Femur (tissue), 1 donor: ENCODE data around the gene MMEL1.
"Not testable (repeated sequence)": the region's sequence is repeated elsewhere in the genome, so short reads cannot be mapped to it uniquely, and the experiment has no call there.

Source experiments
- DNase-seq: peaks from one replicate; pipeline ENCODE4 v3.0.0-alpha.2; 2017

The MMEL1 gene

DNA sequence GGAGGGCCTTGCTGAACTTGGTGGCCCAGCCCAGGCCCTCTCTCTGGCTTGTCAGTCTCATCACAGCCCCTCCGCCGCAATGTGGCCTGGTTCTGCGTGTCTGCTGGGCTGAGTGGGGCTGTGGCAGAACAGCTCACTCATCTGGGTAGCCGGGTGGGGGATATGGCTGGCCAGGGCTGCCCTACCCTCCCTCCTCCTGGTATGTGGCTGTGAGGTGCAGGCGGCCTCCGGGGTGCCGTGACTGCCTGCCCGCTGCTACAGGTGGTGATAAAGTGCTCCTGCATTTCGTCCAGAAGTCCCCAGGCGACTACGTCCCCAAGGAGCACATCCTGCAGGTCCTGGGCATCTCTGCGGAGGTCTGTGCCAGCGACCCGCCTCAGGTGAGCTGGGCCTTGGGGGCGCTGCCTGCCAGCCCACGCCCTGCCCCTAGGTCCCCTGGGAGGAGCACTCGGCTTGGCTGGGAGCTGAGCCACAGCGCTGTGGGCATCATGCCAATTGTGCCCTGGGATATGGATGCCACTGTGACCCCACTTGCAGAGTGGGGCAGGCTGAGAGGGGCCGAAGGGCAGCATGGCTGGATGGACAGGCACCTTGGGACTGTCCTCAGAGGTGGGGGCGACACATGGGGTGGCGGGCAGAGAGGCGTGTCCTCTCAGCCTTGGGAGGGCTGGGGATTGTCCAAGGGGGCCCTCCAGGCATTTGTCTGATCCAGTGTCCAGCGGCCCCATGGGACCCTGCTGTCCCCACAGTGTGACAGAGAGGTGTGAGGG is 44.0 kb downstream of the MMEL1 start:
- no peak for DNase-seq

DNA sequence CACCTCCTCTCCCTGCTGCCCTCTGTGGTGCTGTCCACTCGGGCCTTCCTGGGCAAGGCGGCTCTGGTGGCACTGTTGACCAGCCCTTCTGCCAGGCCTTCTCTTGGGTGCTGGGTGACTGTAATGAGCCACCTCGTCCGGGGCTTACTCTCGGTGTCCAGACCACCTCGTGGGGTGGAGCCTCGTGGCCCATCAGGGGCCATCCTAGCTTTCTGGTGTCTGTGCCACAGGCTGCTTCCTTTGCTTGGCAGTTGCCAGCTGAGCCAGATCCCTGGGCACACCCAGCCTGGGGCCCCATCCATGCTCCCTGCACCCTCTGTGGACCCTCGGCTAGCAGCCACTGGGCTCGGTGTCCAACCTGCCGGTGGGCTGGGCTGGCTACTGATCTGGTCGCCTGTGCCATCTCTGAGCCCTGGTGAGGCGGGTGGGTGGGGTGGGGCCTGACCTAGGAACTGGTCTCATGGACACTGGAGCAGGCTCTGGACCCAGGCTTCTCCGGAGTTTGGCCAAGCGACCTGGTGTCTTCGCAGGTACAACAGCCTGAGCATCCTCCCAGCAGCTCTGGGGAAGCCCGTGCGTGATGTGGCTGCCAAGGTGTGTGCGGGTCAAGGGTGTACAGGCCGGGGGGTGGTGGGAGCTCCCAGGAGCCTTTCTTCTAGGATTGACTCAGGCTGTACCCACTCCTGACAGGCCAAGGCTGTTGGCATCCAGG is 44.8 kb downstream of the MMEL1 start:
- no peak for DNase-seq

DNA sequence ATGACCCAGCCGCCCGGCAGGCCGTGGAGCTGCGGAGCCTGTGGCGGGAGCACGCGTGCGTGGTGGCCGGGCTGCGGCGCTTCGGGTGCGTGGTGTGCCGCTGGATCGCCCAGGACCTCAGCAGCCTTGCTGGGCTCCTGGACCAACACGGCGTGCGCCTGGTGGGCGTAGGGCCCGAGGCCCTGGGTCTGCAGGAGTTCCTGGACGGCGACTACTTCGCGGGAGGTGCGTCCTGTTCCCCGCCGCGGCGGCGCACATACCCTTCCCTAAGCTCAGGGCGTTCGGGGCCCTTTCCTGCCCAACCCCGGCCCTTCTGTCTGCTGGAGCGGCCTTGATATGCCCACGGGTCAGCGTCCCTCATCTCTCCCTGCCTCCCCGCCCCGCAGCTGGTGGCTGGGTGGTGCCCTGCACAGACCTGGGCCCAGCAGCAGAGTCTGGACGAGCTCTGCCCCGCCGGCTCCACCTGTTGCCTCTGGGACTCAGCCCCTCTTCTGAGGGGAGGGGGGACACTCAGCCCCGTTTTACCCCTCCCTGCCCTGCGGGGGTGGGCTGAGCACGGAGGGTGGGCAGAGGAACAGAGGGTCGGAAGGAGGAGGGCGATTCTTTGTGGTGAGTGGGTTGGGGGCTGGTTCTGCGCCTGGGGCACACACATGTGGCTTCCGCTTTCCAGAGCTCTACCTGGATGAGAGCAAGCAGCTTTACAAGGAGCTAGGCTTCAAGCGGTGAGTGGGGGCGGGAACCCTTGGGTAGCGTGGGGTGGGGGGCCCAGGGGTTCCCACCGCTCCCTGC is 45.6 kb downstream of the MMEL1 start:
- DNase-seq: no peak

DNA sequence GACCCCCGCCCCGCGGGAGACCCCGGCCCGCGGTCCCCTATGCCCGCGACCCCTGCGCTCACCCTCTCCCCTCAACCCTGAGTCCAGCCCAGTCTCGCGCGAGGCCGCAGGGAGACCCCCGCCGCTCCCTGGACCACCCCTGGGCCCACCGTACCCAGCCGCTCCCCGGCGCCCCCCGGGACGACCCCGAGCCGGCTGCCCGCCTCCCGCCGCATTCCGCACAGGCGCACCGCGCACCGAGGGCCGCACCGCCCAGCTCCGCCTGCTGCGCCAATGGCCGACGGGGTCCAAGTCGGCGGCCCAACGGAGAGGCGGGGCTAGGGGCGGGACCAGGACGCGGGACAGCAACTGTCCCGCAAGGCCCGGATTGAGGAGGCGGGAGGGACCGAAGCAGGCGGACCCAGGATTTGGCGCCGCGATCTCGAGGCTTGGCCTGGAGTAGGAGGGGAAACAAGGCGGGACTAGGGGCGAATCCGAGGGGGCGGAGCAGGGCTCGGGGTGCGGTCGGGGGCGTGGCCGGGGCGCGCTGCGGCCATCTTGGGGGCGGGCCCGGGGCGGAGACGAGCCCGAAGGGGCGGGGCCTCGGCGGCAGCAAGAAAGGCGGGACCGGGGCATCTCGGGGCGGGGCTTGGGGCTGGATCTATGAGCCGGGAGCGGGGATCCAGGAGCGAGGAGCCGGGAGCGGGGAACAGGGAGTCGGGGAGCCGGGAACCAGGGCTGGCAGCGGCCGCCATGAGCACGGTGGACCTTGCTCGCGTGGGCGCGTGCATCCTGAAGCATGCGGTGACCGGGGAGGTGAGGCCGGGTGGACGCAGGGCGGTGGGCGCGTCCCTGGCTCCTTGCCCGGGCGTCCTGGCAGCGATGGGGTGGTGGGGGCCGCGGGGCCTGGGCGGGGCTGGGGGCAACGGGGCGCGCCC is 46.4 kb downstream of the MMEL1 start, which contains the start of gene PRXL2B:
PRXL2B (plus strand) TSS at position 624 of the 917 bp plus-strand sequence; CDS start at position 733, 109 bp downstream.
- DNase-seq: peak; percentile 99

DNA sequence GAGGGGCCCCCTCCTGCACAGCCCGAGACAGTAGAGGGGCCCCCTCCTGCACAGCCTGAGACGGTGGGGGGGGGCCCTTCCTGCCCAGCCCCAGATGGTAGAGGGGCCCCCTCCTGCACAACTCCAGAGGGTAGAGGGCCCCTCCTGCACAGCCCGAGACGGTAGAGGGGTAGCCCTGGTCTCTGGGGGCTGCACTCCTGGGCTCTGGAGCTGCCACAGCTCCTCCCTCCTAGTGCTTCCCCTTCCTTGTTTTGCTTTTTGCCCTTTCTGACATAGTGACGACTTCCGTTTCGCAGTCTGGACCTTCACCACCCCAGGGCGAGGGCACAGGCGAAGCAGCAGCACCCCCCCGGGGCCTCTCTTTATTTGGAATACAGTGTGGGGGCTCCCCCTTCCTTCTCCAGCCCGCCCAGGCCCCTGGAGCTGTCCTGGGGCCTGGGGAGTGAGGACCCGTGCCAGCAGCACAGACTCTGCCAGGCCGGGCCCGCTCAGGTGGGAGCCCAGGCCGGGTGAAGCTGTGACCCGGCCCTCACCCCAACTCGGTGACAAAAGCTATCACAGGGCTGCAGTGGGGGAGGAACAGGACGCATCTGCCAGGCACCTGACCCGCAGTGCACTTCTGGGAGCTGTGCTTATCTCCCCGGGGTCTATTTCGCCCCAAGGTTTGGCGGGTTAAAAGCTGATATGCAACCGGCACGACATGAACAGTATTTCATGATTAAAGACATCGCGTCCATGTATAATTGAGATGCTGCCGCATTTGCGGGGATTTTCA is 47.3 kb downstream of the MMEL1 start:
- peak; percentile 72 for DNase-seq

DNA sequence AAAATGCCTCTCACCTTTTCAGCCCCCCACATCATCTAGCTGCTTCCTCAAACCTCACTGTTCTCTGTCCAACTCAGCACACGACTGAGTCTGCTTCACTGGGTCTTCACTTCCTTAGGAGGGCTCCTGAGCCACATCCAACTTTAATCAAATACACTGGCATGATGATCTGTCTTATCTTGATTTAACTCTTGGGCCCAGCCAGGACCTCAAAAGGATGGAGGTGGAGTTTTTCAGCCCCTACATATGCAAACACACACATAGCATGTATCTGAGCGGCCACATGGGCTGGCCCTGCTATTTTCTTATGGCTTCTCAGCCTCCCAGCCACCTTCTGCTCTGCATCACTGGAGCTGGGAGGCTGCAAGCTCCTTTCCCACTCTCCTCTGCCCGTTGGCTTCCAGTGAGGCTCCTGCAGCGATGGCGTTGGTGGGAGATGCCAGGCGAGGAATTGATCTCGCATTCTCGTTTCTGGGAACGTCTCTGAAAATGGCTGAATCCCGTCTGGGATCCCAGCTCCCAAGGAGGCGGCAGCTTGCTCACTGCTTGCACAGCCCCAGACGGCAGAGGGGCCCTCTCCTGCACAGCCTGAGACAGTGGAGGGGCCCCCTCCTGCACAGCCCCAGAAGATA is 48.0 kb downstream of the MMEL1 start:
- no peak for DNase-seq

DNA sequence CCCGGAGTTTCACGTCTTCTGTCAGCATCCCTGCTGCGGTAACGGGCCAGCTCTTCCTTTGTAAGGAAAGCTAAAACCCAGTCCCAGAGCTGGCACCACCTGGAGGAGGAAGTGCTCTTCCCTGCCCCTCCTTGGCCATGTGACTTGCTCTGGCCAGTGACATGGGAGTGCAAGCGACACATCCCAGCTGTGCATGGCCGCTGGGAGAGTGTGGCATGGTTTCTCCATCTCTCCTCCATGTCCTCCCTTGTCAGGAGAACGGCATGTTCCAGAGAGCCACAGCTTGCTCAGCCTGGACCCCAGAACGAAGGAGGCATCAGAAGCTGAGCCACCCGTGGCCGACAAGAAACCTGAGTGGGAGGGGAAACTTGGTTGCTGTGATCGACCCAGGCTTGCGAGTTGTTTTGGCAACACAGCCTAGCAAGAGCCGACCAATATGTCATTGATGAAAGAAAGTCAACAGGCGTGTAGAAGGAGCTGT is 48.9 kb downstream of the MMEL1 start:
- no peak for DNase-seq

DNA sequence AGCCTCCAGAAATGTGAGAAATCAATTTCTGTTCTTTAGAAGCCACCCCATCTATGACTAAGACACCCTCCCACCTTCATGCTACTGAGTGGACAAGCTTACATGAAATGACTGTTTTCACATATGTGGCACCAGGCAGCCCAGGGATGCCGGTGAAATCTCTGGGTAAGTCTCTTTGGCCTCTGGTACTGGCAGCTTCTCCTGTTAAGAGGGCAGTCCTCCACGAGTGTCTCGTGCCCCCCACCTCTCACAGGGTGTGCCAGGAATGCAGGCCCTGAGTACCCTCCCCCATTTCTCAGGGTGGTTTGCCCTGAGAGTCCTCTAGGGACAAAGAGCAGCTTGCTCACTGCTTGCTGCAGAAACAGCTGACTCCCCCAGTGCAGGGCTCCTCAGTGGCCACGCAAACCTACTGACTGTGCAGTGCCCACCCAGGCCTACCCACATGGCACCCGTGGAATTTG is 49.5 kb downstream of the MMEL1 start:
- DNase-seq: no peak

DNA sequence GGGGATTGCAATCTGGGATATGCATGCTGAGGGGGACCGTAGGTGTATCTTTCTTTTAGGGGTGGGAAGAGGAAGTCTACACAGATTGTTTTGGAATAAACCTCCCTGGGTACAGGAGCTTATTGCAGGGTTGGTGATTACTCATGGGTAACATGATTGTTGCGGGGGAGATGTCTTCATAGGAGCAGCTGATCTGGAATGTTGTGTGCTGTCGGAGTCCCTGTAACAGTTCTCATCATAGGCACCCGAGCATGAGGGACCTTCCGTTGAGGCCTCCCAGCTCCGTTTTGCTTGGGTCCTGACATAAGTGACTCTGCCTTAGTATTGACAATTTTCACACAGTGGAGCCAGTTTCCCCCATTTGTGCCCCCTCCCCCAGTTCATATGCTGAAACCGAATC is 50.4 kb downstream of the MMEL1 start:
- no peak for DNase-seq

DNA sequence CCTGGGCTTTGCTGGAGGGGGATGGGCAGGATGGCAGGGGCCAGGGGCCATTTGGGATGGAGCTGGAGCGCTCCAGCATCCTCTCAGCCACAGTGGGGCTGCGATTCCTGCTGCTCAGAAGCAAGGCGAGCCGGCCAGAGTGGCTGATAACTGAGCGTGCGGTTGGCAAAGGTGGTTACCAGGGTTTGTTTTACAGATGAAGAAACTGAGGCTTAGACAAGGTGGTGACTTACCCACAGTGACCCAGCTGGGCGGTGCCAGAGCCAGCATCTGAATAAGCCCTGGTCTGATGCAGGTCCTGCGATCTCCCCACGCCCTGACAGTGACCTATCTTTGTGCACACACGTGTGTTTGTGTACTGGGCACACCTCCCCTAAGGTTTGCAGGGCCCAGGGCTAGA is 52.1 kb downstream of the MMEL1 start:
- no peak for DNase-seq

DNA sequence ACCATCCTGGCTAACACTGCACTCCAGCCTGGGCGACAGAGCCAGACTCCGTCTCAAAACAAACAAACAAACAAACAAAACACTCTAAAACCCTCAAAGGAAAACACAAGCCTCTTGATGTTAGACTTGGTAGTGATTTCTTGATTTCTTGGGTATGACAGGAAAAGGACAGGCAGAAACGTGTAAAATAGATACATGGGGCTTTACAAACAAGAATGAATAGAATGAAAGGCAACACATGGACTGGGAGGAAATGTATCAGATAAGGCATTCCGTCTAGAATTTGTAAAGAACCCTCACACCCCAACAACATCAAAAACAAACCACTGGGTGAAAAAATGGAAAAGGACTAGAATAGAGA is 54.1 kb downstream of the MMEL1 start:
- no peak for DNase-seq

DNA sequence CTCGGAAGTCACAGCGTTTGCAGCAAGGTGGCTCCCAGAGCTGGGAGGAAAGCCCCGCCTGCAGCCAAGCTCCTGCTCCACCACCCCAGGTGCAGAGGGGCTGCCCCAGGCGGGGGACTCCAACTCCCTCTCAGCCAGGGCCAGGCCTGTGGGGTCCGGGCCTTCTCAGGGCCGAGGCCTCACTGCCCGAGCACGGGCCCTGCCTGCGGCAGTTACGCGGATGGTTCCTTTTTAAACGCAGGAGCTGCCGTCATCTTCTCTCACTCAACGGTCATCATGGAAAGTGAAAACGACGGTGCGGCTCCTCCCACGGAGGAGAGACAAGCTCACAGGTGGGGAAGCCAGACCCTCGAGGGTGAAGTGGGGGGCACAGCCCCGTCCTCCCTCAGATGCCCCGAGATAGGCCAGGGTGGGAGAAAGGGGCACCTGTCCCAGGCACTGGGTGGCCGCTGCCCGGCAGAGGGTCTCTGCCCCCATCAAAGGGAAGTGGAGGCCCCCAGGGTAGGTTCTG is 55.2 kb downstream of the MMEL1 start:
- not testable (repeated sequence) for DNase-seq

DNA sequence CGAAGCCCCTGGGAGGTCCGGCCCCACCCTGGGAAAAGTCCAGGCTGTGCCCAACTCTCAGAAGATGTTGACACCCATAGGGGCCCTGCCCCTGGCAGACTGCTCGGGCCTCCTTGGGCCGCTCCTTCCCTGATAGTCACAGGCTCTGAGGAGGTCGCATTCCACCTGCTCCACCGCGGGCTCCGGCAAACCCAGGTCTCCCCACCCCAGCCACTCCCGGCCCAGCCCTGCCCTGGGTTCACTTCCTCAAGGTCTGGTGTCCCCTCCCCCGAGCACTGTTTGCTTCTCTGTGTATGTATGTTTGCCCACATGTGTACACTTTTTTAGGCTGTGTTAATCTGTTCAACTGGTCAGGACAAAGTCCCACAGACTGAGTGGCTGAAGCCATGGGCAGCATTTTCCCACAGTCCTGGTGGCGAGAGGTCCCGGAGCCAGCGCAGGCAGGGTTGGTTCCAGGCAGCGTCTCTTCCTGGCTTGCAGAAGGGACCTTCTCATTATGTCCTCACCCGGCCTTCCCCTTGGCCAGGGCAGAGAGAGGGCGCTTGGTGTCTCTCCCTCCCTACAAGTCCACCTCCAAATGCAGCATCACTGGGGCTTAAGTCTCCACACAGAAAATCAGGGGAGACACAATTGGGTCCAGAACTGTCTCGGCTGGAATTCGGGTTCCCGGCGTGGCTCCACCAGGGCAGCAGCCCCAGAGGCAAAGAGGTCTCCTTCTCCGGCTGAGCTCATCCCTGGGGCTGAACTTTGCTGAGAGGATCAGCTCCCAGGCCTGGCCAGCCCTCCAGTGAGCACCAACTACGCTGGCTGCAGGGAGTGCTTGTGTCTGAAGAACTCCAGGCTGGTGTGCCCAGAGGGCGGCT is 56.8 kb downstream of the MMEL1 start:
- no peak for DNase-seq

DNA sequence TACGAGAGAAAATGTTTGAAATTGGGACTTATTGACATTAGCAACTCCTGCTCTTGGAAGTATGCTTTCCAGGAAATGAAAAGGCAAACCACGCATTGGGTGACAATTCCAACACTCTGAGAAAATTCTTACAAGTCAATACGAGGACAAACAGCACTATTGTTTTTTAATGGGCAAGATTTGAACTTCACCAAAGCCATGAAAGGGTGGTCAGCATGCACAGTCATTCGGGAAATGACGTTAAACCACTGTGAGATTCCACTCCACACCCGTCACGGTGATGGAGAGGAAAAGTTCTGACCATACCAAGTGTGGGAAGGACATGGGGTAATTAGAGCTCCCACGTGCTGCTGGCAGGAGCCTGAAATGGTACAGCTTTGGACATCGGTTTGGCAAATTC is 58.5 kb downstream of the MMEL1 start:
- no peak for DNase-seq

DNA sequence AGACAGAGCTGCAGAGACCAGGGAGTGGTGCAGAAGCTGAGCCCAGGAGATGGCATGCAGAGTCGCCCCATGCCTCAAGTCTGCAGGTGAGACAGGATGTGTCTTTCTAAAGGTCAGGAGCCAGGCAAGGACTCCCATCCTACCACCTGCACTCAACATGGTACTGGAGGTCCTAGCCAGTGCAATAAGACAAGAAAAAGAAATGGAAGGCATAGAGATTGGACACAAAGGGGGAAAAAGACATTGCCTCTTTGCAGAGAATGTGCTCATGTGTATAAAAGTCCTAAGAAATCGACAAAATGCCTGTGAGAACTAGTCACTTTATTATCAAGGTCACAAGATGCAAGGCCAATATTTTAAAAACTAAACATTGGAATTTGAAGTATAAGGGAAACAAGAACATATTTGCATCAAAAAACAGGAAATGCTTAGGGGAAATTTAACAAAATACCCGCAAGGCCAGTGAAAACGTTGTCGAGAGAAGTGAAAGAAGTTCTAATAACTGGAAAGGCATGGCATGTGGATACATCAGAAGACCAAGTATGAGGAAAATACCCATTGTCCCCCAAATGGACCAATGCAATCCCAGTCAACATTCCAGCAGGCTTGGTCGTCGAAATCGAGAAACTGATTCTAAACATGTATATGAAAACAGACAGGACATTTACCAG is 59.4 kb downstream of the MMEL1 start:
- DNase-seq: no peak

DNA sequence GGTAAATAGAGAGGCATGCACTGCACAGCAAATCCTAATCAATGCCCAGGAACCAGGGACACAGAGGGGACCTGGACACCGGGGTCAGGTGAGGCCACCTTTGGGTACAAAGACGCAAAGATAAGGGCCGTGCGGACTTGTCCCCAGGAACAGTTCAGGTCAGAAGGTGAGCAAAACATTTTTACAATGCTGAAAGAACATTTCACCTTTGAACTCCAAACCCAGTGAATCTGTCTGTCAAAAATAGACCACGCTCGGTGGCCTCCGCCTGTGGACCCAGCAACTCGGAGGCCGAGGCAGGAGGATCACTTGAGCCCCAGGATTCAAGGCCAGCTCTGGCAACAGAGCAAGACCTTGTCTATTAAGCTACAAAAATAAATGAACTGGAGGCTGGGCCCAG is 61.5 kb downstream of the MMEL1 start:
- DNase-seq: no peak

DNA sequence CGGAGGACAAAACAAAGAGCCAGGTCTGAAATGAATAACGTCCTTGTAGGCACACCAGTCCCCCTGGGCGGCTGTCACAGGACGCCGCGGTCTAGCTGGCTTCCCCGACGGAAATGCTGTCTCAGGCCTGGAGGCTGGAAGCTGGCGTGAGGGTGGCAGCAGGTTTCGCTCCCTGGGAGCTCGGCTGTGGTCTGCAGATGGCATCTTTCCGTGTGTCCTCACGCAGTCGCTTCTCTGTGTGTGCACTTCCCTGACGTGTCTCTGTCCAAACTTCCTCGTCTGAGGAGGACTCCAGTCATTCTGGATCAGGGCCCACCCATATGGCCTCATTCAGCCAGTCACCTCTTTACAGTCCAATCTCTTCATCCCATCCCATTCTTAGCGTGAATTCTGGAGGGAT is 62.5 kb downstream of the MMEL1 start:
- DNase-seq: no peak

DNA sequence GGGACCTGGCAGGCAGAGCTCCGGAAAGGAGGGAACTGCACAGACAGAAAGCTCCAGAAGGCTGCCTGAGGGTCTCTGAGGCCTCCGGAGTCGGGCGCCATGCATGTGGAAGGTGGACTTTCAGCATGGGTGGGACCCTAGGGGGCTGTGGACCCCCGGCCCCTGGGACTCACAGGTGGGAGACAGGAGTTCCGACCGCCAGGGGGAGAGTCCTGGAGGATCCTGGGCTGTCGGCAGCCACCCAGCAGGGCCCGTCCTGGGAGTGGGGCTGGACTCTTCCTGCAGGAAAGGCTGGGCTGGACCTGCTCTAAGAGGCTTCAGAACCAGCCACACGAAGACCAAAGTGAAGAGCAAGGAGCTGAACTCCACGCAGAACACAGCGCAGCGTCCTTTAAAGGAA is 63.1 kb downstream of the MMEL1 start:
- not testable (repeated sequence) for DNase-seq

DNA sequence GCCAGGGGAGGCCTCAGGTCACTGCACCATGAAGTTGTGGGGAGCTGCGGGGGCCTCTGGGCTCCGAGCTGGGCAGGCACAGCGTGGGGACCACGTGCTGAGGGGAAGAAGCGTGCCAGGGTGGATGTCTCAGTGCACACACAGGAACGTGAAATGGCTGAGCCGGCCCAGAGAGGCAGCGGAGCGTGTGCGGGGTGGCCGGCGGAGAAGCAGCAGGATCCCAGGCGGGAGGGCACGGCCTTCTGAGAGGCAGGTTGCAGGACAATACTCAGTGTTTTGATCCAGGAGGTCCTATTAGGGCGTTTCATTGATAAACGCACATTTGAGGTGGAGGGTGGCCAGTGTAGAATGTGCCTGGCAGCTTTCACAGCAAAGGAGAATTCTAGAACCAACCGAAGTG is 63.8 kb downstream of the MMEL1 start:
- DNase-seq: no peak
